Thyroid gland (tissue), 4 donors: Measurements from ENCODE around the gene SFT2D2. TPM values are rescaled to one million over a fixed set of nuclear protein-coding genes. Genes with fewer than 3 reads are reported as not detected.
A peak's percentile ranks its signal among the peaks of the same experiment; 100 is the strongest.

ENCODE experiments used
- DNase-seq, 2 donors: peaks; one replicate each; pipeline ENCODE4 v3.0.0-alpha.2; 2019
- H3K27ac ChIP-seq, 3 donors: fragments of 200-600 bp; sonication (generic); 1 replicate in 2 of 3; 2 replicates in 1 of 3; pipeline ENCODE4 v1.5.1; 2016 to 2019; ENCODE audit warnings: mild to moderate bottlenecking in 1 of 3, moderate library complexity in 1 of 3
- H3K27me3 ChIP-seq: fragments of 200-600 bp; sonication (generic); one replicate; pipeline ENCODE4 v1.5.1; 2019
- H3K36me3 ChIP-seq, 2 donors: fragments of 200-600 bp; sonication (generic); one replicate each; pipeline ENCODE4 v1.5.1; 2016 to 2019
- H3K4me1 ChIP-seq, 2 donors: fragments of 200-600 bp; sonication (generic); one replicate each; pipeline ENCODE4 v1.5.1; 2017 to 2019
- H3K4me3 ChIP-seq, 3 donors: fragments of 200-600 bp; sonication (generic); replicated peaks in 1 of 3; 1 replicate in 2 of 3; 2 replicates in 1 of 3; pipeline ENCODE4 v1.5.1; 2016; ENCODE audit warnings: mild to moderate bottlenecking in 1 of 3
- H3K9me3 ChIP-seq: fragments of 200-600 bp; sonication (generic); one replicate; pipeline ENCODE4 v1.5.1; 2017
- CTCF ChIP-seq, 6 experiments: fragments of 200-600 bp in 3 of 6; fragments of 450-650 bp in 3 of 6; sonication (generic) in 3 of 6; IDR thresholded peaks; one replicate each; pipeline ENCODE4 v1.5.1; 2016 to 2019; ENCODE audit warnings: antibody characterized with exemption in 6 of 6, mild to moderate bottlenecking in 2 of 6, inconsistent platforms in 1 of 6, moderate library complexity in 1 of 6
- POLR2A ChIP-seq, 2 donors: fragments of 450-650 bp; IDR thresholded peaks; one replicate each; pipeline ENCODE4 v1.6.1; 2017; ENCODE audit warnings: antibody characterized with exemption in 2 of 2, mild to moderate bottlenecking in 2 of 2, moderate library complexity in 1 of 2
- WGBS, 2 donors: methylation state at CpG; one replicate each; pipeline ENCODE4 v1.1.5; 2017; 5-methylcytosine and 5-hydroxymethylcytosine counted together
- intact Hi-C: fragments of 100-400 bp; cut with DNase I; formaldehyde crosslinking; loops from one replicate; pipeline ENCODE4 v1.15.1; 2023
- total RNA-seq, 4 donors: library from RNA; depleted of rRNA; stranded (reverse); fragments of >200 nt; gene quantifications; one replicate each; pipeline ENCODE4 v1.2.3, GENCODE V29; 2016

Gene SFT2D2
- total RNA-seq, 4 donors from 2014 or later: 41.2 to 72.3 (median 53.9) TPM

- no peaks in the 10 kb centered on the region for H3K9me3 ChIP-seq
- intact Hi-C loops: no loop called here
- TF ChIP-seq POLR2A (IDR thresholded peaks at IDR 0.05): no peak
- no peak for TF ChIP-seq CTCF (IDR thresholded peaks at IDR 0.05)
- WGBS, 2 donors: 90 to 93% methylated on average over 3 of the region's 3 CpGs
- DNase-seq: no peak
- H3K27ac ChIP-seq: no peak overlapping the region
- no peaks in the 10 kb centered on the region for H3K27me3 ChIP-seq
- peaks cover 24 to 29% of the 10 kb centered on the region in 2 donors for H3K4me1 ChIP-seq
- no peak overlapping the region for H3K4me3 ChIP-seq
- H3K36me3 ChIP-seq: peaks cover 8 to 21% of the 10 kb centered on the region in 2 donors
Observed at GRCh38 chr1:168230709-168231108, 4.9 kb downstream of the SFT2D2 start.

- intact Hi-C loops: no loop called here
- Histone ChIP-seq H3K4me1 (peaks cover 9 to 16% of the 10 kb centered on the region in 2 donors), H3K27me3 (no peaks in the 10 kb centered on the region), H3K27ac (peak overlapping the region in 2 of 3 donors; percentile 3 to 26), H3K36me3 (peaks cover 32 to 34% of the 10 kb centered on the region in 2 donors), H3K9me3 (no peaks in the 10 kb centered on the region), H3K4me3 (no peak overlapping the region)
- TF ChIP-seq CTCF (IDR thresholded peaks at IDR 0.05) (peak in 4 of 6 experiments; percentile 20 to 44 (median 22)), POLR2A (IDR thresholded peaks at IDR 0.05) (no peak)
- no peak for DNase-seq
- WGBS, 2 donors: 85 to 94% methylated on average over 8 of the region's 8 CpGs
Observed at GRCh38 chr1:168234846-168235547, 9.2 kb downstream of the SFT2D2 start.

GRCh38 chr1:168235548-168235885 is 9.7 kb downstream of the SFT2D2 start:
- H3K27ac ChIP-seq: peak overlapping the region in 2 of 3 donors; percentile 3 to 26
- H3K36me3 ChIP-seq: peaks cover 34 to 37% of the 10 kb centered on the region in 2 donors
- peaks cover 9 to 16% of the 10 kb centered on the region in 2 donors for H3K4me1 ChIP-seq
- H3K4me3 ChIP-seq: no peak overlapping the region
- no peak for DNase-seq
- TF ChIP-seq CTCF (IDR thresholded peaks at IDR 0.05) (no peak), POLR2A (IDR thresholded peaks at IDR 0.05) (no peak)
- intact Hi-C loops: no loop called here
- no peaks in the 10 kb centered on the region for H3K27me3 ChIP-seq
- H3K9me3 ChIP-seq: no peaks in the 10 kb centered on the region

- intact Hi-C loops: no loop called here
- Histone ChIP-seq H3K4me3 (no peak overlapping the region), H3K9me3 (no peaks in the 10 kb centered on the region), H3K27ac (peak overlapping the region in 1 of 3 donors; percentile 26), H3K27me3 (no peaks in the 10 kb centered on the region), H3K36me3 (peaks cover 34 to 40% of the 10 kb centered on the region in 2 donors), H3K4me1 (peaks cover 9 to 16% of the 10 kb centered on the region in 2 donors)
- WGBS, 2 donors: 70 to 84% methylated on average over 3 of the region's 3 CpGs
- TF ChIP-seq CTCF (IDR thresholded peaks at IDR 0.05): no peak
- TF ChIP-seq POLR2A (IDR thresholded peaks at IDR 0.05): no peak
- DNase-seq: no peak
Observed at GRCh38 chr1:168235937-168236336, 10.1 kb downstream of the SFT2D2 start.

GRCh38 chr1:168236836-168237611 is 11.2 kb downstream of the SFT2D2 start:
- peaks cover 9 to 16% of the 10 kb centered on the region in 2 donors for H3K4me1 ChIP-seq
- no peak overlapping the region for H3K27ac ChIP-seq
- H3K36me3 ChIP-seq: peaks cover 26 to 40% of the 10 kb centered on the region in 2 donors
- TF ChIP-seq CTCF (IDR thresholded peaks at IDR 0.05) (no peak), POLR2A (IDR thresholded peaks at IDR 0.05) (no peak)
- intact Hi-C loops: no loop called here
- DNase-seq: no peak
- WGBS, 2 donors: 89 to 92% methylated on average over 7 of the region's 7 CpGs
- no peaks in the 10 kb centered on the region for H3K9me3 ChIP-seq
- H3K4me3 ChIP-seq: no peak overlapping the region
- H3K27me3 ChIP-seq: no peaks in the 10 kb centered on the region
